Vagina (tissue), 2 donors: ENCODE measurements around the gene GDPGP1. TPM values are rescaled to one million over a fixed set of nuclear protein-coding genes. Genes with fewer than 3 reads are reported as not detected.

Experiments used
- DNase-seq, 2 donors: peaks; one replicate each; pipeline ENCODE4 v3.0.0-alpha.2; 2017; ENCODE audit errors: extremely low spot score in 2 of 2
- H3K27ac ChIP-seq: fragments of 200-600 bp; sonication (generic); one replicate; pipeline ENCODE4 v1.5.1; 2019
- H3K27me3 ChIP-seq: fragments of 200-600 bp; sonication (generic); one replicate; pipeline ENCODE4 v1.5.1; 2019
- H3K36me3 ChIP-seq, 2 donors: fragments of 200-600 bp; sonication (generic); one replicate each; pipeline ENCODE4 v1.5.1; 2017 to 2019
- H3K4me1 ChIP-seq: fragments of 200-600 bp; sonication (generic); one replicate; pipeline ENCODE4 v1.5.1; 2019
- H3K4me3 ChIP-seq, 2 donors: fragments of 200-600 bp; sonication (generic); 1 replicate in 1 of 2; 2 replicates in 1 of 2; pipeline ENCODE4 v1.5.1; 2016 to 2019
- H3K9me3 ChIP-seq: fragments of 200-600 bp; sonication (generic); one replicate; pipeline ENCODE4 v1.5.1; 2019
- POLR2A ChIP-seq, 2 donors: fragments of 450-650 bp; IDR thresholded peaks; one replicate each; pipeline ENCODE4 v1.6.1; 2017; ENCODE audit warnings: antibody characterized with exemption in 2 of 2, mild to moderate bottlenecking in 2 of 2, moderate library complexity in 2 of 2
- POLR2AphosphoS5 ChIP-seq, 2 donors: sonication (generic); formaldehyde crosslinking; IDR thresholded peaks; one replicate each; pipeline ENCODE4 v1.9.0; 2017; ENCODE audit warnings: antibody characterized with exemption in 2 of 2, mild to moderate bottlenecking in 2 of 2, low read depth in 1 of 2; ENCODE audit not compliant: insufficient read depth in 1 of 2
- intact Hi-C: fragments of 100-400 bp; cut with DNase I; formaldehyde crosslinking; loops from one replicate; pipeline ENCODE4 v1.15.1; 2023
- total RNA-seq: library from RNA; depleted of rRNA; stranded (reverse); fragments of >200 nt; gene quantifications from one replicate; pipeline ENCODE4 v1.2.3, GENCODE V29; 2016
- TF ChIP-seq, protein P1 (sequence below), 3 experiments: fragments of 450-650 bp in 2 of 3; fragments of 200-600 bp in 1 of 3; sonication (generic) in 1 of 3; IDR thresholded peaks; one replicate each; pipeline ENCODE4 v1.5.1; 2017 to 2019; ENCODE audit warnings: antibody characterized with exemption in 3 of 3, mild to moderate bottlenecking in 2 of 3, moderate library complexity in 2 of 3

The GDPGP1 gene
- total RNA-seq, 1 donor from 2014 or later, result 4.9 TPM

DNA sequence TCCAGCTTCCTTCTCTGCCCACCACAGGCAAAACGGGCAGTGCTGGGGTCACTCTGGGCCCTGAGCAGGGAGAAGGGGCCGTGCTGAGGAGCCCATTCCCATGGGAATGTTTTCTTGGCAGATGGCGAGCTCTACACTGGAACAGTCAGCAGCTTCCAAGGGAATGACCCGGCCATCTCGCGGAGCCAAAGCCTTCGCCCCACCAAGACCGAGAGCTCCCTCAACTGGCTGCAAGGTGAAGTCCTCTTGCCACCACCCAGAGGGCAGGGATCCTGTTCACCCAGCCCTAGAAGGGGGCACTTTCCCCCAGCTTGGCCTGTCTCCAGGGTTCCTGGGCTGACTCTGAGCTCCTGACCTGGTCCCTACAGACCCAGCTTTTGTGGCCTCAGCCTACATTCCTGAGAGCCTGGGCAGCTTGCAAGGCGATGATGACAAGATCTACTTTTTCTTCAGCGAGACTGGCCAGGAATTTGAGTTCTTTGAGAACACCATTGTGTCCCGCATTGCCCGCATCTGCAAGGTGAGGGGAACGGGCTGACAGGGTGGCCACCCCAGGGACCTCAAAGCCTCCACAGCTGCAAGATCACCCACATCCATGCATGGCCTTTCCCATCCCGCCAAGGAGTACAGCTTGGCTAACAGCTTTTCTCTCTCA, 12.6 kb upstream of the GDPGP1 start:
- peaks cover 20% of the 10 kb centered on the region for H3K4me1 ChIP-seq
- peak overlapping the region; percentile 70 for H3K27ac ChIP-seq
- TF ChIP-seq POLR2A (IDR thresholded peaks at IDR 0.05) (no peak), POLR2AphosphoS5 (IDR thresholded peaks at IDR 0.05; ENCODE audit: insufficient read depth in 1 of 2, low read depth in 1 of 2) (peak in 1 of 2 donors; percentile 24)
- TF ChIP-seq, protein P1, sequence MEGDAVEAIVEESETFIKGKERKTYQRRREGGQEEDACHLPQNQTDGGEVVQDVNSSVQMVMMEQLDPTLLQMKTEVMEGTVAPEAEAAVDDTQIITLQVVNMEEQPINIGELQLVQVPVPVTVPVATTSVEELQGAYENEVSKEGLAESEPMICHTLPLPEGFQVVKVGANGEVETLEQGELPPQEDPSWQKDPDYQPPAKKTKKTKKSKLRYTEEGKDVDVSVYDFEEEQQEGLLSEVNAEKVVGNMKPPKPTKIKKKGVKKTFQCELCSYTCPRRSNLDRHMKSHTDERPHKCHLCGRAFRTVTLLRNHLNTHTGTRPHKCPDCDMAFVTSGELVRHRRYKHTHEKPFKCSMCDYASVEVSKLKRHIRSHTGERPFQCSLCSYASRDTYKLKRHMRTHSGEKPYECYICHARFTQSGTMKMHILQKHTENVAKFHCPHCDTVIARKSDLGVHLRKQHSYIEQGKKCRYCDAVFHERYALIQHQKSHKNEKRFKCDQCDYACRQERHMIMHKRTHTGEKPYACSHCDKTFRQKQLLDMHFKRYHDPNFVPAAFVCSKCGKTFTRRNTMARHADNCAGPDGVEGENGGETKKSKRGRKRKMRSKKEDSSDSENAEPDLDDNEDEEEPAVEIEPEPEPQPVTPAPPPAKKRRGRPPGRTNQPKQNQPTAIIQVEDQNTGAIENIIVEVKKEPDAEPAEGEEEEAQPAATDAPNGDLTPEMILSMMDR (IDR thresholded peaks at IDR 0.05), result peak in 2 of 3 experiments; percentile 57 to 63
- peaks cover 0 to 41% of the 10 kb centered on the region in 2 donors for H3K36me3 ChIP-seq
- no peaks in the 10 kb centered on the region for H3K9me3 ChIP-seq
- H3K4me3 ChIP-seq, result no peak overlapping the region
- intact Hi-C loops, result no loop called here
- DNase-seq, result no peak
- H3K27me3 ChIP-seq, result no peaks in the 10 kb centered on the region

DNA sequence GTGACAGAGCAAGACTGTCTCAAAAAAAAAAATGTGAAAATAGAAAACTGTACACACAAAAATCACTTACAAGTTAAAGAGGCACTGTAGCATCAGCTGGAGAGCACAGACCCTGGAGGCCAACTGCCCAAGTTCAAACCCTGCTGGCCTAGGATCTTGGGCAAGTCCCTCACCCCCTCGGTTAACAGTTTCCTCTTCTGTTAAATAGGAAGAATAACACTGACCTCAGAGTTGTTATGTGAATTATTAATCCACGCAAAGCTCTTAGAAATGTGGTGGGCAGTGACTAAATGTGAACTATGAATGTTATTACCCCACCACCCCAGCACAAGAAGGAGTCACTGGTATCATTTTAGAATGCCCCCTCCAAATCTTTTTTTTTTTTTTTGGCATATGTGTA, 11.5 kb upstream of the GDPGP1 start:
- intact Hi-C loops, result no loop called here
- H3K36me3 ChIP-seq, result peaks cover 0 to 52% of the 10 kb centered on the region in 2 donors
- H3K4me1 ChIP-seq, result peaks cover 15% of the 10 kb centered on the region
- no peak overlapping the region for H3K27ac ChIP-seq
- H3K9me3 ChIP-seq, result no peaks in the 10 kb centered on the region
- H3K4me3 ChIP-seq, result no peak overlapping the region
- DNase-seq, result no peak
- H3K27me3 ChIP-seq, result no peaks in the 10 kb centered on the region
- no peak for TF ChIP-seq POLR2A (IDR thresholded peaks at IDR 0.05)
- TF ChIP-seq, protein P1 (IDR thresholded peaks at IDR 0.05), result no peak
- TF ChIP-seq POLR2AphosphoS5 (IDR thresholded peaks at IDR 0.05; ENCODE audit: insufficient read depth in 1 of 2, low read depth in 1 of 2), result no peak

DNA sequence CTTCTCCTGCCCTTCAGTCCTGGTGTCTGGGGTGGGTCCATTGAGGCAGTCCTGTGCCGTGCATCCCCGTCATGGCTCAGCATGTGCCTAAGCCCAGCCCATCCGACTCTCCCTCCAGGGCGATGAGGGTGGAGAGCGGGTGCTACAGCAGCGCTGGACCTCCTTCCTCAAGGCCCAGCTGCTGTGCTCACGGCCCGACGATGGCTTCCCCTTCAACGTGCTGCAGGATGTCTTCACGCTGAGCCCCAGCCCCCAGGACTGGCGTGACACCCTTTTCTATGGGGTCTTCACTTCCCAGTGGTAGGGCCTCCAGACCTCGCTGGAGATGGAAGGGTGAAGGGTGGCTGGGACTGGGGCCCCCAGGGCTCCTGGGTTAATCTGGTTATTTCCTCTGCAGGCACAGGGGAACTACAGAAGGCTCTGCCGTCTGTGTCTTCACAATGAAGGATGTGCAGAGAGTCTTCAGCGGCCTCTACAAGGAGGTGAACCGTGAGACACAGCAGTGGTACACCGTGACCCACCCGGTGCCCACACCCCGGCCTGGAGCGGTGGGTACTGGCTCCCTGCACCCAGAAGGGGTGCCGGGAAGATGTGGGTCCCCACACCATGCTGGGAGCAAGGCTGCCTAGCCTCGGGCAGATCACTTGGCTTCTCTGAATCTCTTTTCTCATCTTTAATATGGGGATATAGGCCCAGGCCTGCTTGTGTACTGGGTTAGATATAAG, 10.4 kb upstream of the GDPGP1 start:
- Histone ChIP-seq H3K4me3 (no peak overlapping the region), H3K9me3 (no peaks in the 10 kb centered on the region), H3K4me1 (peaks cover 11% of the 10 kb centered on the region), H3K27me3 (no peaks in the 10 kb centered on the region), H3K27ac (no peak overlapping the region), H3K36me3 (peaks cover 0 to 58% of the 10 kb centered on the region in 2 donors)
- intact Hi-C loops, result no loop called here
- TF ChIP-seq, protein P1 (IDR thresholded peaks at IDR 0.05), result no peak
- TF ChIP-seq POLR2AphosphoS5 (IDR thresholded peaks at IDR 0.05; ENCODE audit: insufficient read depth in 1 of 2, low read depth in 1 of 2) (no peak), POLR2A (IDR thresholded peaks at IDR 0.05) (no peak)
- DNase-seq, result no peak

DNA sequence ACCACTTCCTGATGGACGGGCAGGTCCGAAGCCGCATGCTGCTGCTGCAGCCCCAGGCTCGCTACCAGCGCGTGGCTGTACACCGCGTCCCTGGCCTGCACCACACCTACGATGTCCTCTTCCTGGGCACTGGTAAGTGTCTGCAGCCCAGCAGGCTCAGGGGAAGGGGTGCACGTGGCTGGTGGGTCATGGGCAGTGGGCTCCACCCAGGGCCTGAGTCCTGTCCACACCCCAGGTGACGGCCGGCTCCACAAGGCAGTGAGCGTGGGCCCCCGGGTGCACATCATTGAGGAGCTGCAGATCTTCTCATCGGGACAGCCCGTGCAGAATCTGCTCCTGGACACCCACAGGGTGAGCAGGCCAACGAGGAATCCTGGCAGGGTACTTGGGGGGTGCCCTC, 9.0 kb upstream of the GDPGP1 start:
- TF ChIP-seq, protein P1 (IDR thresholded peaks at IDR 0.05), result no peak
- no peak for TF ChIP-seq POLR2A (IDR thresholded peaks at IDR 0.05)
- no peak for TF ChIP-seq POLR2AphosphoS5 (IDR thresholded peaks at IDR 0.05; ENCODE audit: insufficient read depth in 1 of 2, low read depth in 1 of 2)
- intact Hi-C loops, result no loop called here
- no peak for DNase-seq
- Histone ChIP-seq H3K4me3 (no peak overlapping the region), H3K36me3 (peaks cover 0 to 73% of the 10 kb centered on the region in 2 donors), H3K9me3 (no peaks in the 10 kb centered on the region), H3K27ac (no peak overlapping the region), H3K27me3 (no peaks in the 10 kb centered on the region), H3K4me1 (peaks cover 16% of the 10 kb centered on the region)
